ENCODE data around the gene ZNF385C.

ZNF385C gene

GRCh38 chr17:42078396-42079043, 19.8 kb downstream of the ZNF385C start:
- no peak for ATAC-seq
- Mint-ChIP-seq H3K27ac (no peak overlapping the region), H3K36me3 (no peaks in the 10 kb centered on the region), H3K4me1 (no peaks in the 10 kb centered on the region), H3K27me3 (peaks cover 9% of the 10 kb centered on the region), H3K9me3 (no peaks in the 10 kb centered on the region), H3K4me3 (no peak overlapping the region)

GRCh38 chr17:42077755-42078154, 20.5 kb downstream of the ZNF385C start:
- H3K4me3 Mint-ChIP-seq = no peak overlapping the region
- no peaks in the 10 kb centered on the region for H3K9me3 Mint-ChIP-seq
- ATAC-seq = no peak
- H3K27ac Mint-ChIP-seq = no peak overlapping the region
- H3K36me3 Mint-ChIP-seq = no peaks in the 10 kb centered on the region
- H3K27me3 Mint-ChIP-seq = peaks cover 16% of the 10 kb centered on the region
- peaks cover 6% of the 10 kb centered on the region for H3K4me1 Mint-ChIP-seq

- no peak for ATAC-seq
- Mint-ChIP-seq H3K4me3 (no peak overlapping the region), H3K27me3 (peaks cover 20% of the 10 kb centered on the region), H3K36me3 (no peaks in the 10 kb centered on the region), H3K27ac (no peak overlapping the region), H3K4me1 (peaks cover 11% of the 10 kb centered on the region), H3K9me3 (no peaks in the 10 kb centered on the region)
Observed at GRCh38 chr17:42076797-42077559, 21.3 kb downstream of the ZNF385C start.

- peaks cover 31% of the 10 kb centered on the region for H3K27me3 Mint-ChIP-seq
- peaks cover 18% of the 10 kb centered on the region for H3K4me1 Mint-ChIP-seq
- H3K4me3 Mint-ChIP-seq = no peak overlapping the region
- H3K9me3 Mint-ChIP-seq = no peaks in the 10 kb centered on the region
- ATAC-seq = no peak
- no peaks in the 10 kb centered on the region for H3K36me3 Mint-ChIP-seq
- no peak overlapping the region for H3K27ac Mint-ChIP-seq
Observed at GRCh38 chr17:42075789-42076188, 22.5 kb downstream of the ZNF385C start.

GRCh38 chr17:42072323-42073187, 25.7 kb downstream of the ZNF385C start:
- Mint-ChIP-seq H3K9me3 (no peaks in the 10 kb centered on the region), H3K27ac (no peak overlapping the region), H3K36me3 (no peaks in the 10 kb centered on the region), H3K4me1 (peaks cover 19% of the 10 kb centered on the region), H3K4me3 (peak overlapping the region; percentile 64), H3K27me3 (peaks cover 36% of the 10 kb centered on the region)
- peak; percentile 46 for ATAC-seq

GRCh38 chr17:42071810-42072209, 26.5 kb downstream of the ZNF385C start:
- Mint-ChIP-seq H3K4me1 (peaks cover 24% of the 10 kb centered on the region), H3K27ac (no peak overlapping the region), H3K9me3 (no peaks in the 10 kb centered on the region), H3K36me3 (no peaks in the 10 kb centered on the region), H3K4me3 (peak overlapping the region; percentile 43), H3K27me3 (peaks cover 36% of the 10 kb centered on the region)
- no peak for ATAC-seq

- no peak for ATAC-seq
- no peak overlapping the region for H3K27ac Mint-ChIP-seq
- peaks cover 32% of the 10 kb centered on the region for H3K27me3 Mint-ChIP-seq
- H3K9me3 Mint-ChIP-seq = no peaks in the 10 kb centered on the region
- no peaks in the 10 kb centered on the region for H3K36me3 Mint-ChIP-seq
- no peak overlapping the region for H3K4me3 Mint-ChIP-seq
- peaks cover 29% of the 10 kb centered on the region for H3K4me1 Mint-ChIP-seq
Observed at GRCh38 chr17:42068979-42069378, 29.3 kb downstream of the ZNF385C start.

GRCh38 chr17:42067371-42068091, 30.7 kb downstream of the ZNF385C start:
- Mint-ChIP-seq H3K9me3 (no peaks in the 10 kb centered on the region), H3K4me1 (peaks cover 34% of the 10 kb centered on the region), H3K27me3 (peaks cover 18% of the 10 kb centered on the region), H3K27ac (no peak overlapping the region), H3K36me3 (no peaks in the 10 kb centered on the region), H3K4me3 (no peak overlapping the region)
- no peak for ATAC-seq

- ATAC-seq = no peak
- Mint-ChIP-seq H3K9me3 (no peaks in the 10 kb centered on the region), H3K27ac (peak overlapping the region; percentile 77), H3K36me3 (no peaks in the 10 kb centered on the region), H3K27me3 (no peaks in the 10 kb centered on the region), H3K4me1 (peaks cover 27% of the 10 kb centered on the region), H3K4me3 (no peak overlapping the region)
Observed at GRCh38 chr17:42065201-42065600, 33.1 kb downstream of the ZNF385C start.

- Mint-ChIP-seq H3K27me3 (no peaks in the 10 kb centered on the region), H3K27ac (no peak overlapping the region), H3K36me3 (no peaks in the 10 kb centered on the region), H3K4me1 (peaks cover 30% of the 10 kb centered on the region), H3K4me3 (no peak overlapping the region), H3K9me3 (no peaks in the 10 kb centered on the region)
- ATAC-seq = no peak
Observed at GRCh38 chr17:42062681-42063080, 35.6 kb downstream of the ZNF385C start.

GRCh38 chr17:42061646-42062487, 36.4 kb downstream of the ZNF385C start:
- Mint-ChIP-seq H3K9me3 (peaks cover 2% of the 10 kb centered on the region), H3K4me3 (no peak overlapping the region), H3K27ac (no peak overlapping the region), H3K27me3 (no peaks in the 10 kb centered on the region), H3K36me3 (no peaks in the 10 kb centered on the region), H3K4me1 (peaks cover 24% of the 10 kb centered on the region)
- ATAC-seq = no peak

- ATAC-seq = no peak
- H3K27me3 Mint-ChIP-seq = peaks cover 7% of the 10 kb centered on the region
- H3K9me3 Mint-ChIP-seq = peaks cover 2% of the 10 kb centered on the region
- H3K4me3 Mint-ChIP-seq = no peak overlapping the region
- no peaks in the 10 kb centered on the region for H3K36me3 Mint-ChIP-seq
- H3K4me1 Mint-ChIP-seq = peaks cover 24% of the 10 kb centered on the region
- no peak overlapping the region for H3K27ac Mint-ChIP-seq
Observed at GRCh38 chr17:42060231-42060630, 38.0 kb downstream of the ZNF385C start.

- H3K4me3 Mint-ChIP-seq = no peak overlapping the region
- peaks cover 2% of the 10 kb centered on the region for H3K9me3 Mint-ChIP-seq
- peaks cover 11% of the 10 kb centered on the region for H3K27me3 Mint-ChIP-seq
- peaks cover 24% of the 10 kb centered on the region for H3K4me1 Mint-ChIP-seq
- no peak overlapping the region for H3K27ac Mint-ChIP-seq
- H3K36me3 Mint-ChIP-seq = no peaks in the 10 kb centered on the region
- no peak for ATAC-seq
Observed at GRCh38 chr17:42059815-42060214, 38.5 kb downstream of the ZNF385C start.

GRCh38 chr17:42058063-42058462, 40.2 kb downstream of the ZNF385C start:
- H3K4me3 Mint-ChIP-seq = no peak overlapping the region
- peaks cover 28% of the 10 kb centered on the region for H3K27me3 Mint-ChIP-seq
- no peak for ATAC-seq
- no peak overlapping the region for H3K27ac Mint-ChIP-seq
- no peaks in the 10 kb centered on the region for H3K36me3 Mint-ChIP-seq
- peaks cover 10% of the 10 kb centered on the region for H3K4me1 Mint-ChIP-seq
- peaks cover 2% of the 10 kb centered on the region for H3K9me3 Mint-ChIP-seq

All from stimulated activated memory B cell treated with anti-CD40 and anti-IgM and Interleukin-4, amounts not matched to agents 10 μg/mL and 1 μg/mL and 100 μg/mL, for 72 hours (primary cell).